Gastrocnemius medialis (tissue), 4 donors: ENCODE data around the gene TSHZ1. TPM values are rescaled to one million over a fixed set of nuclear protein-coding genes. Genes with fewer than 3 reads are reported as not detected.

Experiments
- ATAC-seq, 2 donors: fragments of 150-250 bp; one replicate each; pipeline ENCODE4 v1.9.1; 2016
- DNase-seq, 2 donors: peaks; one replicate each; pipeline ENCODE4 v3.0.0-alpha.2; 2019
- H3K27ac ChIP-seq, 4 donors: fragments of 200-600 bp; sonication (generic); 1 replicate in 1 of 4; 2 replicates in 3 of 4; pipeline ENCODE4 v1.5.1; 2016 to 2018; ENCODE audit warnings: mild to moderate bottlenecking in 2 of 4, moderate library complexity in 1 of 4
- H3K27me3 ChIP-seq, 3 donors: fragments of 200-600 bp; sonication (generic) in 2 of 3; 1 replicate in 1 of 3; 2 replicates in 2 of 3; pipeline versions ENCODE4 v1.5.1 to v1.6.0; 2016 to 2019; ENCODE audit warnings: mild to moderate bottlenecking in 1 of 3, moderate library complexity in 1 of 3
- H3K36me3 ChIP-seq, 2 donors: fragments of 200-600 bp; sonication (generic) in 1 of 2; one replicate each; pipeline ENCODE4 v1.5.1; 2017 to 2018
- H3K4me1 ChIP-seq, 2 donors: fragments of 200-600 bp; sonication (generic) in 1 of 2; one replicate each; pipeline ENCODE4 v1.5.1; 2016 to 2017; ENCODE audit warnings: mild to moderate bottlenecking in 2 of 2
- H3K4me3 ChIP-seq, 4 donors: fragments of 200-600 bp; sonication (generic) in 3 of 4; 1 replicate in 1 of 4; 2 replicates in 3 of 4; pipeline ENCODE4 v1.5.1; 2016 to 2019; ENCODE audit warnings: mild to moderate bottlenecking in 2 of 4
- H3K9me3 ChIP-seq, 3 donors: fragments of 200-600 bp; sonication (generic) in 2 of 3; 1 replicate in 1 of 3; 2 replicates in 2 of 3; pipeline ENCODE4 v1.5.1; 2016 to 2019
- POLR2A ChIP-seq, 2 donors: fragments of 450-650 bp; IDR thresholded peaks; one replicate each; pipeline ENCODE4 v1.6.1; 2017; ENCODE audit warnings: antibody characterized with exemption in 2 of 2, mild to moderate bottlenecking in 2 of 2, moderate library complexity in 2 of 2
- in situ Hi-C, 4 donors: fragments of 200-750 bp; cut with MboI; loops; one replicate each; pipeline versions ENCODE4 v1.15.0 to v1.8.0; 2017; ENCODE audit warnings: low sequenced_read_pairs in 4 of 4
- intact Hi-C: fragments of 100-400 bp; cut with DNase I; formaldehyde crosslinking; loops from one replicate; pipeline ENCODE4 v1.15.1; 2023; ENCODE audit warnings: low total_unique reads
- total RNA-seq, 4 donors: library from RNA; depleted of rRNA; stranded (reverse); fragments of >200 nt; gene quantifications; one replicate each; pipeline versions ENCODE4 v1.1.0 to v1.2.3, GENCODE V29; 2016
- TF ChIP-seq, protein P1 (sequence below), 5 experiments: fragments of 450-650 bp in 3 of 5; fragments of 200-600 bp in 2 of 5; sonication (generic) in 2 of 5; IDR thresholded peaks in 4 of 5; conservative IDR thresholded peaks in 1 of 5; 1 replicate in 4 of 5; 2 replicates in 1 of 5; pipeline ENCODE4 v1.5.1; 2016 to 2019; ENCODE audit warnings: antibody characterized with exemption in 5 of 5, mild to moderate bottlenecking in 3 of 5, moderate library complexity in 3 of 5

Gene TSHZ1
- total RNA-seq, 4 donors from 2014 or later, result 5.9 to 7.9 (median 7.6) TPM

DNA sequence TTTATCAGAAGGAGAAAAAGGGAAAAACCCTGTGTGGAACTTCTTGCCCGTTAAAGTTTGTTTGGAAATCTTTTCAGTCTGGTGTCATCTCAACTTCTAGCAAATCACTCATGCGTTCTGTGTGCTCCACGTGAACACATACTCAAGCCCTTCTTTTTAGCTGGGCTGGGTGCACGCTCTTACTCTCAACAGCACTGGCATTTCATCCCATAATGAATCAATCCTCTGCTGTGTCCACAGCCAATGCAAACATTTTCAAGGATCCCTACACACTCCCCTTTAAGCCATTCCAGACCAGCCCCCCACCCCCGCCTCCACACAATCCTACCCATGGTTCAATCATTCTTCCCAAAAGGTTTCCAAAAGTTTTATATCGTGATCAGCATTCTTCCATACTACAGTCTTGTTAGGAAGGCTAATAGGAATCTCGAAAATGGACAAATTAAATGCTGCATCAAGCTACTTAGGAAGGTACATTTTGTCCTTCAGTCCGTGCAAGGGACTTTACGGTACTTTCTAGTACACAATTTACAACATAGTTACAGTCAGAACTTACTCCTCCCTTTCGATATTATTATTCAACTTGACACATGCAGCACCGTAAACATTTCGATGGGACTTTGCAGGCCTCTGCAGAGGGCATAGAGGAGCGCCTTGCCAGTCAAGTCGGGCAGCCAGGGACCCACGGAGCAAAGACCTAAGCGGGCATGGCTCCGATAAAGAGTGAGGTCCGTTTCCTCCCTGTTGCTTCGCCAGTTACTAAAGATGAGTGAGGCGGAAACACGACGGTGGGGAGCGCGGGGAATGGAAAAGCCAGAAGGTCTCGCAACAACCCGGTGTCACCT, 3.1 kb upstream of the TSHZ1 start:
- TF ChIP-seq POLR2A (IDR thresholded peaks at IDR 0.05), result no peak
- TF ChIP-seq, protein P1, sequence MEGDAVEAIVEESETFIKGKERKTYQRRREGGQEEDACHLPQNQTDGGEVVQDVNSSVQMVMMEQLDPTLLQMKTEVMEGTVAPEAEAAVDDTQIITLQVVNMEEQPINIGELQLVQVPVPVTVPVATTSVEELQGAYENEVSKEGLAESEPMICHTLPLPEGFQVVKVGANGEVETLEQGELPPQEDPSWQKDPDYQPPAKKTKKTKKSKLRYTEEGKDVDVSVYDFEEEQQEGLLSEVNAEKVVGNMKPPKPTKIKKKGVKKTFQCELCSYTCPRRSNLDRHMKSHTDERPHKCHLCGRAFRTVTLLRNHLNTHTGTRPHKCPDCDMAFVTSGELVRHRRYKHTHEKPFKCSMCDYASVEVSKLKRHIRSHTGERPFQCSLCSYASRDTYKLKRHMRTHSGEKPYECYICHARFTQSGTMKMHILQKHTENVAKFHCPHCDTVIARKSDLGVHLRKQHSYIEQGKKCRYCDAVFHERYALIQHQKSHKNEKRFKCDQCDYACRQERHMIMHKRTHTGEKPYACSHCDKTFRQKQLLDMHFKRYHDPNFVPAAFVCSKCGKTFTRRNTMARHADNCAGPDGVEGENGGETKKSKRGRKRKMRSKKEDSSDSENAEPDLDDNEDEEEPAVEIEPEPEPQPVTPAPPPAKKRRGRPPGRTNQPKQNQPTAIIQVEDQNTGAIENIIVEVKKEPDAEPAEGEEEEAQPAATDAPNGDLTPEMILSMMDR (IDR thresholded peaks at IDR 0.05 in 4 of 5, conservative IDR thresholded peaks at IDR 0.05 in 1 of 5), result no peak
- Histone ChIP-seq H3K27ac (peak overlapping the region; percentile 95 to 99 (median 96)), H3K36me3 (no peaks in the 10 kb centered on the region), H3K4me1 (peaks cover 48% of the 10 kb centered on the region in 2 donors), H3K27me3 (no peaks in the 10 kb centered on the region), H3K4me3 (peak overlapping the region; percentile 75 to 97 (median 87)), H3K9me3 (no peaks in the 10 kb centered on the region)
- ATAC-seq, result peak in 1 of 2 donors; percentile 0
- in situ Hi-C loops (loop anchor here in 1 of 4 donors (5.0 kb wide), 1 partner anchor 45 kb away; no protein-coding TSS in a partner anchor), intact Hi-C loops (loop anchor here (2.0 to 10.0 kb wide), 5 partner anchors 711 to 1287 kb away; partner anchors contain the start of genes CNDP2, CYB5A and ZNF516)
- DNase-seq, result no peak

DNA sequence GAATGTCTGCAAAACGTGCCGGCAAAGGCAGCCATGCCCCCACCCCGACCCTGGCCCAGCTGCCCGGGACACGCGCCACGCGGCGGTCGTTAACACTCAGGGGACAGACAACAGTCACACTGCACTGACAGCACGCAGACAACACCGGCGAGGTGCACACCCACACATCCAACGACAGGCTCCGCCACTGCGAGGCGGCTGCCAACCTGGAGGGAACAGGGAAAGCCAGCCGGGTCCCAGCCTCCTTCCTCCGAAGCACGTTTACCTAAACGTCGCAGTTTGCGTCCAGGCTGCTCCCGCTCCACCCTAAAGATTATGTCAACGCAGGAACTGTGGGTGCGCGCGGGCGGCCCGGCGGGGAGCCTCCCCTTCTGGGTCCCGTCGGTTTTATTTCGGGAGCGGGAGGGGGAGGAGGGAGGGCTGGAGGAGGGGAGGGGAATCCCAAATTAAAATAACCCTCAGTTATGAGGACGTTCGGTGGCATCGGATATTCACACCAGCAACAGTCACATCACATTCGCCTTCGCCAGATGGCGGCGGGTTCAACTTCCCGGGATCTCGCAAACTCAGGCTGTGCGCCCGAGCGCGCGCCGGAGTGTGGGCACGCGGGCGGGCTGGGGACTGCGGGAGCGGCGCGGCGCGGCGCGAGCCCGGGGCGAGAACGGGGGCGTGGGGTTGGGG, 2.3 kb upstream of the TSHZ1 start:
- intact Hi-C loops, result loop anchor here (2.0 to 10.0 kb wide), 5 partner anchors 711 to 1287 kb away; partner anchors contain the start of genes CNDP2, CYB5A and ZNF516
- in situ Hi-C loops, result loop anchor here in 1 of 4 donors (5.0 kb wide), 1 partner anchor 44 kb away; no protein-coding TSS in a partner anchor

DNA sequence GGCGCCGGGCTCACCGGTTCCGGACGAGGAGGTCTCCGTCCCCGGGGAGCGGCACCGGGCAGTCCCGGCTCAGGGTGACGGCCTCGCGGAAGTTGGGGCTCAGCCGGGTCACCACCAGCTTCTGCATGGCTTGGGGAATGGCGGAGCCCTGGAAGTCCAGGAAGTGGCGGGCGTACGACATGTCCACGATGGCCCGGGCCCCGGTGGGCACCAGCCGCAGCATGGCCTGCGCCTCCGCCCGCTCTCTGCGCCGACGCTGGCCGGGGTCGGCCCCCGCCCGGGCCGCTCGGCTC, 1.8 kb upstream of the TSHZ1 start:
- H3K4me1 ChIP-seq, result peaks cover 48% of the 10 kb centered on the region in 2 donors
- intact Hi-C loops (loop anchor here (2.0 to 10.0 kb wide), 5 partner anchors 712 to 1286 kb away; partner anchors contain the start of genes CNDP2, CYB5A and ZNF516), in situ Hi-C loops (loop anchor here in 1 of 4 donors (5.0 kb wide), 1 partner anchor 44 kb away; no protein-coding TSS in a partner anchor)
- DNase-seq (no peak), ATAC-seq (peak; percentile 1 to 2)
- H3K9me3 ChIP-seq, result no peaks in the 10 kb centered on the region
- no peaks in the 10 kb centered on the region for H3K27me3 ChIP-seq
- TF ChIP-seq, protein P1 (IDR thresholded peaks at IDR 0.05 in 4 of 5, conservative IDR thresholded peaks at IDR 0.05 in 1 of 5), result no peak
- peak; percentile 22 to 56 for TF ChIP-seq POLR2A (IDR thresholded peaks at IDR 0.05)
- H3K36me3 ChIP-seq, result no peaks in the 10 kb centered on the region
- H3K4me3 ChIP-seq, result peak overlapping the region; percentile 75 to 97 (median 87)
- peak overlapping the region; percentile 95 to 99 (median 96) for H3K27ac ChIP-seq

More for the DNA sequence above, 2.3 kb upstream of the TSHZ1 start:
- H3K36me3 ChIP-seq, result no peaks in the 10 kb centered on the region
- DNase-seq, result peak; percentile 32 to 61
- ATAC-seq, result peak; percentile 15 to 21
- peak overlapping the region; percentile 75 to 97 (median 87) for H3K4me3 ChIP-seq
- no peaks in the 10 kb centered on the region for H3K9me3 ChIP-seq
- peak overlapping the region; percentile 95 to 99 (median 96) for H3K27ac ChIP-seq
- H3K27me3 ChIP-seq, result no peaks in the 10 kb centered on the region
- H3K4me1 ChIP-seq, result peaks cover 48% of the 10 kb centered on the region in 2 donors
- TF ChIP-seq, protein P1 (IDR thresholded peaks at IDR 0.05 in 4 of 5, conservative IDR thresholded peaks at IDR 0.05 in 1 of 5), result peak in 2 of 5 experiments; percentile 5 to 30
- peak; percentile 31 to 44 for TF ChIP-seq POLR2A (IDR thresholded peaks at IDR 0.05)

DNA sequence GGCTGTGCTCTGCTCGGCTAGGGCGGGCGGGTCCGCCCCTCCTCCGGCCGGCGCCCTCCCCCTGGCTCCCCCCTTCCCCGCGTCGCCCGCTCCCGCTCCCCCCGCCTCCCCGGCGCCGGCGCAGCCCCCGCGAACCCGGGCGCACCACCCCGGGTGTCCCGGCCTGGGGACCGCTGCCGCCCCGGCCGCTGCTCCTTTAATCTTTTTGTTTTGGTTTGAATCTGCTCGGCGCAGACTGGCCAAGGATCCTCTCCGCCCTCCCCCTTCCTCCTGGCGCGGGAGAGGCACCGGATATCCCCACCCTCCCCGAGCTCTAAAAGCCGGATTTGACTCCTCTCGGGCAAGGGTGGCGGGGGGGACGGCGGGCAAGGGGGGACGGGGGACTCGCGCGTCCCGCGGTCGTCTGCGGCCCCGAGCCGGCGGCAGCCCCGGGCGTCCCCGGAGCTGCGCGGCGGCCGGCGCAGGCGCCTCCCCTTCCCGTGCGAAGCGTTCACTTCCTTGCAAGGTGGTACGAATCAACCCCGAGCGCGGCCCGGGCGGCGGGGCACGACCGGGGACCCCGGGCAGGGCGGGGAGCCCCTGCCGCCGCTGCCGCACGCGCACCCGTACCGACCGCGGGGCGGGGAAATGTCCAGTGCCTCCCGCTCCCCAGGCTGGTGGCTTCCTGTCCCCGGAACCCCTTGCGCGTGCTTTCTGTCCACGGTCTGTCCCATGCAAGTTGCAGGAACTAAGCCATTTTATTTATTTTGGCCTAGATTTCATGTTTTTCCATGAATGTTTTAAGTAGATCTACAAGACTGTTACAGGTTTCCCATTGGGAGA, 1.3 kb upstream of the TSHZ1 start, which contains the start of gene PTGR3:
TSS of gene PTGR3 (minus strand) at position 11 of the 822 bp plus-strand sequence. CDS start 81 bp downstream, outside the sequence.
- in situ Hi-C loops, result loop anchor here in 1 of 4 donors (5.0 kb wide), 1 partner anchor 43 kb away; no protein-coding TSS in a partner anchor
- H3K9me3 ChIP-seq, result no peaks in the 10 kb centered on the region
- peak; percentile 60 to 75 for TF ChIP-seq POLR2A (IDR thresholded peaks at IDR 0.05)
- TF ChIP-seq, protein P1 (IDR thresholded peaks at IDR 0.05 in 4 of 5, conservative IDR thresholded peaks at IDR 0.05 in 1 of 5), result no peak
- H3K27ac ChIP-seq, result peak within 1 kb of the TSS; percentile 95 to 99 (median 96)
- DNase-seq, result peak; percentile 82 to 89
- peaks cover 48% of the 10 kb centered on the region in 2 donors for H3K4me1 ChIP-seq
- intact Hi-C loops, result loop anchor here (2.0 to 10.0 kb wide), 5 partner anchors 713 to 1285 kb away; partner anchors contain the start of genes CNDP2, CYB5A and ZNF516
- ATAC-seq, result peak; percentile 51 to 65
- H3K27me3 ChIP-seq, result no peaks in the 10 kb centered on the region
- peak within 1 kb of the TSS; percentile 75 to 97 (median 87) for H3K4me3 ChIP-seq
- no peaks in the 10 kb centered on the region for H3K36me3 ChIP-seq
